GM23248 (cell line): Measurements from ENCODE around the gene RPLP1. TPM values are rescaled to one million over a fixed set of nuclear protein-coding genes. Genes with fewer than 3 reads are reported as not detected.
A peak's percentile ranks its signal among the peaks of the same experiment; 100 is the strongest.

Experiments
- DNase-seq: peaks from one replicate; pipeline ENCODE4 v3.0.0-alpha.2; 2015
- H2AFZ ChIP-seq: fragments of 200-600 bp; sonication (generic); 2 replicates; pipeline ENCODE4 v1.6.1; 2016; ENCODE audit warnings: antibody characterized with exemption
- H3F3A ChIP-seq: fragments of 200-600 bp; sonication (generic); 2 replicates; pipeline ENCODE4 v1.6.1; 2016; ENCODE audit warnings: mild to moderate bottlenecking, antibody characterized with exemption, mixed run types; ENCODE audit not compliant: insufficient read depth
- H3K27ac ChIP-seq: fragments of 200-600 bp; sonication (generic); 2 replicates; pipeline ENCODE4 v1.5.1; 2016; ENCODE audit warnings: mild to moderate bottlenecking
- H3K27me3 ChIP-seq: fragments of 200-600 bp; sonication (generic); replicated peaks from 2 replicates; pipeline ENCODE4 v1.6.1; 2016; ENCODE audit warnings: mild to moderate bottlenecking; ENCODE audit not compliant: insufficient read depth
- H3K36me3 ChIP-seq: fragments of 200-600 bp; sonication (generic); 2 replicates; pipeline ENCODE4 v1.6.1; 2016; ENCODE audit warnings: low read depth, mild to moderate bottlenecking
- H3K4me1 ChIP-seq: fragments of 200-600 bp; sonication (generic); 2 replicates; pipeline ENCODE4 v1.6.1; 2016; ENCODE audit warnings: mild to moderate bottlenecking; ENCODE audit not compliant: insufficient read depth
- H3K4me2 ChIP-seq: fragments of 200-600 bp; sonication (generic); one replicate; pipeline ENCODE4 v1.6.1; 2016; ENCODE audit warnings: mild to moderate bottlenecking; ENCODE audit not compliant: unreplicated experiment
- H3K4me3 ChIP-seq: fragments of 200-600 bp; sonication (generic); 2 replicates; pipeline ENCODE4 v1.5.1; 2016; ENCODE audit warnings: mild to moderate bottlenecking
- H3K79me2 ChIP-seq: fragments of 200-600 bp; sonication (generic); 2 replicates; pipeline ENCODE4 v1.6.1; 2016; ENCODE audit warnings: mild to moderate bottlenecking; ENCODE audit not compliant: insufficient read depth
- H3K9ac ChIP-seq: fragments of 200-600 bp; sonication (generic); 2 replicates; pipeline ENCODE4 v1.6.1; 2016; ENCODE audit warnings: mild to moderate bottlenecking
- H3K9me2 ChIP-seq: fragments of 200-600 bp; sonication (generic); 2 replicates; pipeline ENCODE4 v1.6.1; 2016; ENCODE audit warnings: mixed run types, mild to moderate bottlenecking, moderate library complexity; ENCODE audit not compliant: insufficient read depth
- H3K9me3 ChIP-seq: fragments of 200-600 bp; sonication (generic); one replicate; pipeline ENCODE4 v1.6.1; 2017; ENCODE audit warnings: low read depth
- H4K20me1 ChIP-seq: fragments of 200-600 bp; sonication (generic); 2 replicates; pipeline ENCODE4 v1.6.0; 2016; ENCODE audit not compliant: insufficient read depth
- EZH2 ChIP-seq: fragments of 200-600 bp; sonication (generic); IDR thresholded peaks from 2 replicates; pipeline ENCODE4 v1.6.1; 2018; ENCODE audit warnings: antibody characterized with exemption, mild to moderate bottlenecking; ENCODE audit not compliant: insufficient read depth, poor library complexity, severe bottlenecking
- EZH2phosphoT487 ChIP-seq: fragments of 200-600 bp; sonication (generic); IDR thresholded peaks from 2 replicates; pipeline ENCODE4 v1.6.1; 2018; ENCODE audit warnings: antibody characterized with exemption, moderate library complexity, mild to moderate bottlenecking, low read depth; ENCODE audit not compliant: insufficient read depth
- WGBS, 2 experiments: methylation state at CpG; one replicate each; pipeline ENCODE4 v1.1.6; 2015 to 2017; ENCODE audit warnings: low lambda C conversion rate in 2 of 2, low coverage in 1 of 2; ENCODE audit errors: missing lambda C conversion rate in 2 of 2; 5-methylcytosine and 5-hydroxymethylcytosine counted together
- in situ Hi-C: fragments of 300-500 bp; cut with MboI; formaldehyde crosslinking; loops from 2 replicates; pipeline ENCODE4 v1.15.0; 2020
- polyA plus RNA-seq: library from polyadenylated mRNA; unstranded; fragments of >200 nt; fragmentation: Nextera tagmentation; extraction: Ambion mirVana; gene quantifications from 2 replicates; pipeline ENCODE4 v1.2.1, GENCODE V29; 2016
- small RNA-seq: library from RNA; depleted of rRNA; stranded (forward); fragments of <200 nt; gene quantifications from one replicate; pipeline ENCODE3, GENCODE V24; 2014; ENCODE audit warnings: low read depth, low replicate concordance
- total RNA-seq: library from RNA; depleted of rRNA; stranded (reverse); fragments of >200 nt; shearing (Covaris generic); gene quantifications from 2 replicates; pipeline ENCODE4 v1.2.3, GENCODE V29; 2014; rRNA removed

Gene RPLP1
- total and polyA plus RNA-seq, 2 experiments from 2014 or later, result 172 to 963 TPM

DNA sequence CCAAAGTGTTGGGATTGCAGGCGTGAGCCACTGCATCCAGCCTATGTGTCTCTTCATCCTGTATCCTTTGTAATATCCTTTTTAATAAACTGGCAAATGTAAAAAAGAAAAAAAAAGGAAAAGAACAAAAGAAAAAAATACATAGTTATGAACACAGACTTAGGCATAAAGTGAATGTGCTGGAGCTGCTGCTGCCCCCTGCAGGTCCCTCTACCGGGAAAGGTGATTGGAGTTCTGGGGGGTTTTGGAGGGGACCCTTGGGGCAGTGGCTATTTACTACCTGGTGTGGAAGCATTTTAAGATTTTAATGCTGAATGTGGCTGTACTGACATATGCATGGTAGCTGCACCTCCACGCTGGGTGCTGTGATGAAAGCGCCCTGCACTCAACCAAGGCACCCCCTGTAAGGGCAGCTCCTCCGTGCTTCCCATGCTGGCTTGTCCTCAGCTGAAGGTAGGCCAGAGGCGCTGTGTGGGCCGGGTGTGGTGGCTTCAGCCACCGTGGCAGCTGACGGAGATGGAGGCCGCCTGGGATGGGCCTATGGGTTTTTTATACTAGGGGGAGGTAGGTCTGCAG lies 49.9 kb downstream of the RPLP1 start:
- no peaks in the 10 kb centered on the region for H3F3A ChIP-seq
- H2AFZ ChIP-seq, result no peak overlapping the region
- no peak overlapping the region for H3K4me3 ChIP-seq
- no peak overlapping the region for H3K9ac ChIP-seq
- DNase-seq, result no peak
- H3K4me1 ChIP-seq, result no peaks in the 10 kb centered on the region
- TF ChIP-seq EZH2 (no peak), EZH2phosphoT487 (no peak)
- H3K27ac ChIP-seq, result no peak overlapping the region
- H3K9me3 ChIP-seq, result no peaks in the 10 kb centered on the region
- H3K27me3 ChIP-seq, result no peaks in the 10 kb centered on the region; the same call in none of the 2 replicates
- no peaks in the 10 kb centered on the region for H3K79me2 ChIP-seq
- WGBS, 2 experiments, result 78% methylated on average over 10 of the region's 10 CpGs
- no peaks in the 10 kb centered on the region for H4K20me1 ChIP-seq
- in situ Hi-C loops, result no loop called here
- H3K9me2 ChIP-seq, result no peaks in the 10 kb centered on the region
- H3K36me3 ChIP-seq, result no peaks in the 10 kb centered on the region
- H3K4me2 ChIP-seq, result no peak overlapping the region

DNA sequence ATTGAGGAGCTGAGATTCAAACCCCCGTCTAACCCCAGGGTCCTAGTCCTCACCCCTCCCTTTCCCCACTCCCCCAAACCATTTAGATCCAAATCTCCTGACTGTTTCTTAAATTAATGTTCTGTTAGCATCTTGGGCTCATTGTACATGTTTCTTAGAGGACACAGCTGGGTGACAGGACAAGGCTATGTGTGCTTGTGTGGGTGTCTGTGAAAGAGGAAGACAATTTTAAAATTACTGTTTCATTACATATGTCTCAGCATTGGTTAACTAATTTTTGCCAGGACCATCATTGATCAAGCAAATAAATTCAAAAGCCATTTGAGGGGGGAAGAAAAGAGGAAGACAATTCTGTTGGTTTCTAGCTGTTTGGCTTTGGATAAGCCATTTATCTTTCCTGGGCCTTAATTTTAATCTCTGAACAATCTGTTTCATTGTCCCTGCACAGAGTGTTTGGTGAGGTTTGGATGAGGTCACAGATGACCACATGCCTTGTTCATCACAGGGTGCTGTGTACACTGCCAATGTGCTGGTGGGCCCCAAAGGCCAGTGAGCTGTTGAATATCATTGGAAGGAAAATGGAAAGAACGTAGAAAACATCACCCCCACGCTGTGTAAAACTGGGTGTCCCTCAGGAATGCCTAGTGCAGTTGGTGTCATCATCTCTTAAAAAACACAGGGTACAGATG lies 51.9 kb downstream of the RPLP1 start:
- peak; percentile 24 for DNase-seq
- WGBS, 2 experiments, result 32 to 35% methylated on average over 3 of the region's 3 CpGs
- peaks cover 6% of the 10 kb centered on the region; the same call in 1 of the 2 replicates for H3F3A ChIP-seq
- H3K4me1 ChIP-seq, result peaks cover 5% of the 10 kb centered on the region; the same call in 1 of the 2 replicates
- no peak overlapping the region for H3K4me3 ChIP-seq
- in situ Hi-C loops, result no loop called here
- H2AFZ ChIP-seq, result no peak overlapping the region
- H3K27me3 ChIP-seq, result no peaks in the 10 kb centered on the region; the same call in 1 of the 2 replicates
- H3K9ac ChIP-seq, result no peak overlapping the region
- H3K79me2 ChIP-seq, result no peaks in the 10 kb centered on the region
- H3K4me2 ChIP-seq, result no peak overlapping the region
- TF ChIP-seq EZH2phosphoT487 (no peak), EZH2 (no peak)
- no peaks in the 10 kb centered on the region for H3K9me3 ChIP-seq
- no peaks in the 10 kb centered on the region for H4K20me1 ChIP-seq
- no peaks in the 10 kb centered on the region for H3K9me2 ChIP-seq
- H3K36me3 ChIP-seq, result no peaks in the 10 kb centered on the region
- H3K27ac ChIP-seq, result no peak overlapping the region

Small RNA genes lying within 50 kb of the gene (small RNA-seq; reads per million reads assigned to genes)
- gene RF00012, result not detected

Other genes starting within 250 kb of the RPLP1 start
- gene PAQR5, start 153.9 kb upstream of the RPLP1 start, total RNA-seq, result 3.8 and 4.6 TPM in 2 replicates
- 5.5 and 5.7 TPM in 2 replicates for gene PAQR5, start 153.9 kb upstream of the RPLP1 start, polyA plus RNA-seq
- 29.3 and 29.4 TPM in 2 replicates for gene KIF23, start 38.5 kb upstream of the RPLP1 start, total RNA-seq
- 27.6 and 28.8 TPM in 2 replicates for gene KIF23, start 38.5 kb upstream of the RPLP1 start, polyA plus RNA-seq